K562 (cell line): ENCODE data around the gene MLLT3. TPM values are rescaled to one million over a fixed set of nuclear protein-coding genes. Genes with fewer than 3 reads are reported as not detected.

ENCODE experiments used
- ATAC-seq: fragments of 200-7000 bp; cut with Tn5 transposase; 3 replicates; pipeline ENCODE4 v1.9.1; 2020; ENCODE audit warnings: moderate library complexity
- BruUV-seq: library from RNA; stranded (reverse); fragments of 400-500 nt; replicated peaks from 2 replicates; lab custom pipeline; 2021; lab: Mats Ljungman, UMichigan
- CTCF ChIA-PET: fragments of 300-600 bp; formaldehyde crosslinking; extraction: SDS; loops from one replicate; lab custom pipeline; 2021; ENCODE audit warnings: low intra/inter-chr PET ratio; lab: Yijun Ruan, JAX
- POLR2A ChIA-PET: fragments of 300-600, 350-650 bp; sonication (Branson Sonifier 250); formaldehyde crosslinking; extraction: SDS; loops from one replicate; lab custom pipeline; 2021; ENCODE audit warnings: antibody characterized with exemption, inconsistent platforms; lab: Yijun Ruan, JAX
- DNase-seq, 4 experiments: peaks; one replicate each; pipeline versions ENCODE4 v3.0.0 to v3.0.0-alpha.2; 2011 to 2018; ENCODE audit warnings: low spot score in 3 of 4, mixed read lengths in 3 of 4; ENCODE audit errors: extremely low read depth in 1 of 4
- FAIRE-seq: peaks from 2 replicates; lab custom pipeline; 2011; peaks lifted over from hg19 to GRCh38; lab: Jason Lieb, UNC
- H2AFZ ChIP-seq: 2 replicates; pipeline ENCODE4 v1.6.0; 2011; ENCODE audit warnings: low read depth, low read length, control low read depth, inconsistent platforms
- H3K27ac ChIP-seq: fragments of 200-600 bp; 3 replicates; pipeline ENCODE4 v1.8.0; 2011; ENCODE audit warnings: low read depth, mild to moderate bottlenecking, control low read depth, inconsistent platforms, low read length, moderate library complexity, mixed read lengths; ENCODE audit errors: extremely low read depth
- H3K27me3 ChIP-seq, 2 experiments: fragments of 300-600 bp in 1 of 2; 2 replicates in 1 of 2; 3 replicates in 1 of 2; pipeline versions ENCODE4 v1.6.0 to v1.8.0; 2011; ENCODE audit warnings: inconsistent platforms in 2 of 2, low read length in 2 of 2, mild to moderate bottlenecking in 1 of 2, mixed read lengths in 1 of 2, moderate library complexity in 1 of 2; ENCODE audit not compliant: control insufficient read depth in 2 of 2, insufficient read depth in 2 of 2
- H3K36me3 ChIP-seq: fragments of 300-600 bp; 3 replicates; pipeline ENCODE4 v1.8.0; 2011; ENCODE audit warnings: mild to moderate bottlenecking, low read length, inconsistent platforms; ENCODE audit not compliant: control insufficient read depth, insufficient read depth
- H3K4me1 ChIP-seq, 2 experiments: fragments of 200-600 bp in 1 of 2; replicated peaks in 1 of 2; 2 replicates in 1 of 2; 3 replicates in 1 of 2; pipeline versions ENCODE4 v1.5.1 to v1.8.0; 2011; ENCODE audit warnings: inconsistent platforms in 2 of 2, low read length in 2 of 2, mild to moderate bottlenecking in 1 of 2, mixed read lengths in 1 of 2, moderate library complexity in 1 of 2; ENCODE audit not compliant: control insufficient read depth in 2 of 2, insufficient read depth in 2 of 2
- H3K4me2 ChIP-seq: 2 replicates; pipeline ENCODE4 v1.6.1; 2011; ENCODE audit warnings: low read length, control low read depth, inconsistent platforms, mixed read lengths; ENCODE audit not compliant: insufficient read depth
- H3K4me3 ChIP-seq: fragments of 200-600 bp; sonication (generic), shearing (Covaris generic); 2 replicates; pipeline ENCODE4 v1.5.1; 2016; ENCODE audit warnings: control low read depth, inconsistent platforms
- H3K79me2 ChIP-seq: fragments of 200-600 bp; 3 replicates; pipeline ENCODE4 v1.8.0; 2011; ENCODE audit warnings: low read length, inconsistent platforms; ENCODE audit not compliant: control insufficient read depth, insufficient read depth
- H3K9ac ChIP-seq, 2 experiments: 2 replicates each; pipeline versions ENCODE4 v1.6.0 to v1.6.1; 2011; ENCODE audit warnings: low read depth in 2 of 2, low read length in 2 of 2, control low read depth in 1 of 2, inconsistent platforms in 1 of 2, mild to moderate bottlenecking in 1 of 2, mixed read lengths in 1 of 2; ENCODE audit not compliant: insufficient read depth in 1 of 2
- H3K9me1 ChIP-seq: one replicate; pipeline ENCODE4 v1.6.0; 2011; ENCODE audit warnings: inconsistent platforms, mild to moderate bottlenecking, low read length, moderate library complexity; ENCODE audit not compliant: control insufficient read depth, insufficient read depth
- H3K9me3 ChIP-seq: replicated peaks from 2 replicates; pipeline ENCODE4 v1.5.1; 2011; ENCODE audit warnings: low read depth, low read length, inconsistent platforms; ENCODE audit not compliant: control insufficient read depth, insufficient read depth
- H4K20me1 ChIP-seq: replicated peaks from 2 replicates; pipeline ENCODE4 v1.6.1; 2011; ENCODE audit warnings: low read length, inconsistent platforms, mixed read lengths; ENCODE audit not compliant: control insufficient read depth, insufficient read depth
- BRF1 ChIP-seq: IDR thresholded peaks from 3 replicates; pipeline ENCODE4 v1.6.1; 2011; ENCODE audit warnings: borderline replicate concordance, mild to moderate bottlenecking; ENCODE audit not compliant: insufficient read length; ENCODE audit errors: extremely low read depth
- COPS2 ChIP-seq: fragments of 450-650 bp; conservative IDR thresholded peaks from 2 replicates; pipeline ENCODE4 v1.6.1; 2016; ENCODE audit warnings: mild to moderate bottlenecking, moderate library complexity
- DNMT1 ChIP-seq: fragments of 450-650 bp; IDR thresholded peaks from 2 replicates; pipeline ENCODE4 v1.6.1; 2016; ENCODE audit warnings: antibody characterized with exemption, mild to moderate bottlenecking
- SMARCB1 ChIP-seq: IDR thresholded peaks from 2 replicates; pipeline ENCODE4 v1.6.1; 2011; ENCODE audit warnings: improper control_type of control experiment, low read depth; ENCODE audit not compliant: insufficient read length
- ZNF316 ChIP-seq: fragments of 450-650 bp; IDR thresholded peaks from 2 replicates; pipeline ENCODE4 v1.6.1; 2016
- WGBS: fragments of 100-300 bp; shearing (Covaris generic); methylation state at CpG from one replicate; pipeline ENCODE4 v1.1.6; 2016; ENCODE audit warnings: low coverage, mixed read lengths; ENCODE audit not compliant: insufficient coverage; ENCODE audit errors: missing lambda C conversion rate; 5-methylcytosine and 5-hydroxymethylcytosine counted together
- in situ Hi-C: fragments of 300-500 bp; cut with MboI; formaldehyde crosslinking; loops from 4 replicates; pipeline ENCODE4 v1.15.0; 2018; ENCODE audit warnings: inconsistent platforms, mixed read lengths
- intact Hi-C: fragments of 100-400 bp; cut with micrococcal nuclease; formaldehyde crosslinking; loops from 2 replicates; pipeline ENCODE4 v1.14.2; 2022
- polyA plus RNA-seq, 8 experiments: library from polyadenylated mRNA; depleted of rRNA in 4 of 8; stranded (reverse) in 5 of 8; unstranded in 3 of 8; fragments of >200 nt; fragmentation: Nextera tagmentation in 2 of 8; fragmentation: Illumina TruSeq in 1 of 8; extraction: Ambion mirVana in 2 of 8; extraction: Trizol in 1 of 8; gene quantifications; 2 replicates each; pipeline versions ENCODE4 v1.2.1 to v1.2.3, GENCODE V29; 2011 to 2014; ENCODE audit warnings: inconsistent platforms in 1 of 8, missing spikeins in 1 of 8
- total RNA-seq, 7 experiments: library from RNA; depleted of rRNA in 6 of 7; stranded (reverse); fragments of >200 nt in 6 of 7; fragmentation: Illumina TruSeq in 2 of 7; extraction: Trizol in 2 of 7; gene quantifications; 2 replicates each; pipeline versions ENCODE4 v1.2.1 to v1.2.3, GENCODE V29; 2011 to 2021; ENCODE audit warnings: low replicate concordance in 1 of 7
- TF ChIP-seq, protein P1 (sequence below): sonication (generic); formaldehyde crosslinking; IDR thresholded peaks from 2 replicates; pipeline ENCODE4 v1.5.0; 2020; ENCODE audit warnings: missing genetic modification reagents
- TF ChIP-seq, protein P2 (sequence below): fragments of 250-450 bp; sonication (Bioruptor Pico); IDR thresholded peaks from 2 replicates; pipeline ENCODE4 v1.8.0; 2022; ENCODE audit warnings: moderate library complexity, mild to moderate bottlenecking, inconsistent platforms
- TF ChIP-seq, protein P3 (sequence below): fragments of 450-650 bp; formaldehyde crosslinking; IDR thresholded peaks from 2 replicates; pipeline ENCODE4 v1.4.0; 2022; ENCODE audit warnings: mild to moderate bottlenecking, moderate library complexity
- TF ChIP-seq, protein P4 (sequence below), 2 experiments: IDR thresholded peaks; 2 replicates each; pipeline ENCODE4 v1.6.1; 2012; ENCODE audit warnings: improper control_type of control experiment in 2 of 2, low read depth in 2 of 2, low read length in 2 of 2, borderline replicate concordance in 1 of 2
- TF ChIP-seq, protein P5 (sequence below): fragments of 450-650 bp; formaldehyde crosslinking; IDR thresholded peaks from 2 replicates; pipeline ENCODE4 v1.4.0; 2022; ENCODE audit warnings: missing genetic modification characterization

The MLLT3 gene
- total and polyA plus RNA-seq, 9 of the 15 experiments (the other 6 are each of a cell fraction or from before 2014, with no cell fraction given): 0.07 to 0.42 (median 0.22) TPM; not detected in 4

DNA sequence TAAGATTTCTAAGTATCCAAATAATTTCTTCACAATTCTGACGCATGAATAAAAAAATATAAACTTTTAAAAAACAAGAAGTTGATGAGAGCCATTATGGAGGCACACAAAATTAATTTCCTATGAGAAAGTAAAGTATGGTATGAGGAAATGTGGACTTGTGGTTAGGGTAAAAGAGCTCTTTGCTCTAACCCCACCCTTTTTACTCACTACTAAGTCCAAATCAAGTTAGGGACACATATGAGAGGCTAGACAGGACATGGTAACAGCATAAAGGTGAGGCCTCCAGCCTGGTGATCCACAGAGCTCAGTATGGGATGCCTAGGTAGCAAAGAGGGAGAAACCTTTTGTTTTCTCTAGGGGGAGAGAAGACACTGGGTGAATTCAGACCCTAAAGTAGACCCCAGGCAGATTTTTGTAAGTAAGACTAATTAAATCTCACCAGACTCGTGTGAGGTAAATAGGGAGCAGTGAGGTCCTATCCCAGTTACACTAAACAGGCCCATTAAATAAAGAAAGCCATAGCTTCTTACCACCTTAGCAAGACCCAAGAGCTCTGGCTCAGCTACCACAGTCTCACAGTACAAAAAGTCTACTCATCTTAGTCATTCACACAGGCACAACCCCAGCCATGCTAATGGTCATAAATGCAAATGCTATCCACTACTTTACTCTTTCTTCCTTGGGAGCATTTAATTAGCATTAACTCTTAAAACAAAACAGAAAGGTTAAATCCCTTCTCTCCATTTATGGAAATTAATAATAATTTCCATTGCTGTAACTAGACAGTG is 42.6 kb downstream of the MLLT3 start:
- POLR2A ChIA-PET: no interaction called here
- Histone ChIP-seq H3K9me3 (no peaks in the 10 kb centered on the region), H3K9ac (no peak overlapping the region), H3K36me3 (no peaks in the 10 kb centered on the region), H3K4me1 (no peaks in the 10 kb centered on the region), H3K9me1 (no peaks in the 10 kb centered on the region), H4K20me1 (no peaks in the 10 kb centered on the region), H3K27me3 (no peaks in the 10 kb centered on the region)
- FAIRE-seq (no peak), ATAC-seq (no peak)
- intact Hi-C loops: no loop called here
- no TSS peak for BruUV-seq
- 0% methylated on average over 2 of the region's 2 CpGs for WGBS
- no peak for TF ChIP-seq BRF1
- no peak for TF ChIP-seq ZNF316
- no peak for TF ChIP-seq COPS2
- TF ChIP-seq, protein P1, sequence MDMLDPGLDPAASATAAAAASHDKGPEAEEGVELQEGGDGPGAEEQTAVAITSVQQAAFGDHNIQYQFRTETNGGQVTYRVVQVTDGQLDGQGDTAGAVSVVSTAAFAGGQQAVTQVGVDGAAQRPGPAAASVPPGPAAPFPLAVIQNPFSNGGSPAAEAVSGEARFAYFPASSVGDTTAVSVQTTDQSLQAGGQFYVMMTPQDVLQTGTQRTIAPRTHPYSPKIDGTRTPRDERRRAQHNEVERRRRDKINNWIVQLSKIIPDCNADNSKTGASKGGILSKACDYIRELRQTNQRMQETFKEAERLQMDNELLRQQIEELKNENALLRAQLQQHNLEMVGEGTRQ (CRISPR knock-in tag): no peak
- TF ChIP-seq, protein P2, sequence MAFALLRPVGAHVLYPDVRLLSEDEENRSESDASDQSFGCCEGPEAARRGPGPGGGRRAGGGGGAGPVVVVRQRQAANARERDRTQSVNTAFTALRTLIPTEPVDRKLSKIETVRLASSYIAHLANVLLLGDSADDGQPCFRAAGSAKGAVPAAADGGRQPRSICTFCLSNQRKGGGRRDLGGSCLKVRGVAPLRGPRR (CRISPR knock-in tag): no peak
- TF ChIP-seq, protein P3, sequence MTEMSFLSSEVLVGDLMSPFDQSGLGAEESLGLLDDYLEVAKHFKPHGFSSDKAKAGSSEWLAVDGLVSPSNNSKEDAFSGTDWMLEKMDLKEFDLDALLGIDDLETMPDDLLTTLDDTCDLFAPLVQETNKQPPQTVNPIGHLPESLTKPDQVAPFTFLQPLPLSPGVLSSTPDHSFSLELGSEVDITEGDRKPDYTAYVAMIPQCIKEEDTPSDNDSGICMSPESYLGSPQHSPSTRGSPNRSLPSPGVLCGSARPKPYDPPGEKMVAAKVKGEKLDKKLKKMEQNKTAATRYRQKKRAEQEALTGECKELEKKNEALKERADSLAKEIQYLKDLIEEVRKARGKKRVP (CRISPR knock-in tag): no peak
- TF ChIP-seq, protein P4, sequence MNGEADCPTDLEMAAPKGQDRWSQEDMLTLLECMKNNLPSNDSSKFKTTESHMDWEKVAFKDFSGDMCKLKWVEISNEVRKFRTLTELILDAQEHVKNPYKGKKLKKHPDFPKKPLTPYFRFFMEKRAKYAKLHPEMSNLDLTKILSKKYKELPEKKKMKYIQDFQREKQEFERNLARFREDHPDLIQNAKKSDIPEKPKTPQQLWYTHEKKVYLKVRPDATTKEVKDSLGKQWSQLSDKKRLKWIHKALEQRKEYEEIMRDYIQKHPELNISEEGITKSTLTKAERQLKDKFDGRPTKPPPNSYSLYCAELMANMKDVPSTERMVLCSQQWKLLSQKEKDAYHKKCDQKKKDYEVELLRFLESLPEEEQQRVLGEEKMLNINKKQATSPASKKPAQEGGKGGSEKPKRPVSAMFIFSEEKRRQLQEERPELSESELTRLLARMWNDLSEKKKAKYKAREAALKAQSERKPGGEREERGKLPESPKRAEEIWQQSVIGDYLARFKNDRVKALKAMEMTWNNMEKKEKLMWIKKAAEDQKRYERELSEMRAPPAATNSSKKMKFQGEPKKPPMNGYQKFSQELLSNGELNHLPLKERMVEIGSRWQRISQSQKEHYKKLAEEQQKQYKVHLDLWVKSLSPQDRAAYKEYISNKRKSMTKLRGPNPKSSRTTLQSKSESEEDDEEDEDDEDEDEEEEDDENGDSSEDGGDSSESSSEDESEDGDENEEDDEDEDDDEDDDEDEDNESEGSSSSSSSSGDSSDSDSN (IDR thresholded peaks at IDR 0.05; ENCODE audit: borderline replicate concordance in 1 of 2, low read depth in 2 of 2, low read length in 2 of 2): no peak
- no peak for TF ChIP-seq DNMT1
- TF ChIP-seq SMARCB1: no peak
- TF ChIP-seq, protein P5, sequence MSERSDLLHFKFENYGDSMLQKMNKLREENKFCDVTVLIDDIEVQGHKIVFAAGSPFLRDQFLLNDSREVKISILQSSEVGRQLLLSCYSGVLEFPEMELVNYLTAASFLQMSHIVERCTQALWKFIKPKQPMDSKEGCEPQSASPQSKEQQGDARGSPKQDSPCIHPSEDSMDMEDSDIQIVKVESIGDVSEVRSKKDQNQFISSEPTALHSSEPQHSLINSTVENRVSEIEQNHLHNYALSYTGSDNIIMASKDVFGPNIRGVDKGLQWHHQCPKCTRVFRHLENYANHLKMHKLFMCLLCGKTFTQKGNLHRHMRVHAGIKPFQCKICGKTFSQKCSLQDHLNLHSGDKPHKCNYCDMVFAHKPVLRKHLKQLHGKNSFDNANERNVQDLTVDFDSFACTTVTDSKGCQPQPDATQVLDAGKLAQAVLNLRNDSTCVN (CRISPR knock-in tag): no peak
- TF ChIP-seq, all 486 proteins: peak for 0
- CTCF ChIA-PET: no interaction called here
- no peaks in the 10 kb centered on the region for H3K79me2 ChIP-seq
- no peak overlapping the region for H3K27ac ChIP-seq
- no peak for DNase-seq
- no peak overlapping the region for H2AFZ ChIP-seq
- no peak overlapping the region for H3K4me3 ChIP-seq
- in situ Hi-C loops: no loop called here
- no peak overlapping the region for H3K4me2 ChIP-seq
